DND-41 (cell line): Measurements from ENCODE around the gene PINLYP.

Experiments used
- ATAC-seq: fragments of 200-7000 bp; cut with Tn5 transposase; 3 replicates; pipeline ENCODE4 v1.9.1; 2021; ENCODE audit warnings: low read depth; ENCODE audit not compliant: insufficient read depth
- DNase-seq: peaks from one replicate; pipeline ENCODE4 v3.0.0-alpha.2; 2020
- H2AFZ ChIP-seq: 2 replicates; pipeline ENCODE4 v1.6.0; 2012; ENCODE audit warnings: low read depth, low read length
- H3K27ac ChIP-seq: 2 replicates; pipeline ENCODE4 v1.5.1; 2012; ENCODE audit warnings: low read length, inconsistent platforms
- H3K27me3 ChIP-seq: fragments of 200-600 bp; sonication (generic); 2 replicates; pipeline ENCODE4 v1.6.0; 2012; ENCODE audit warnings: low read length, mild to moderate bottlenecking, inconsistent platforms; ENCODE audit not compliant: insufficient read depth, poor library complexity
- H3K36me3 ChIP-seq: 2 replicates; pipeline ENCODE4 v1.5.1; 2012; ENCODE audit warnings: low read length, inconsistent platforms; ENCODE audit not compliant: insufficient read depth
- H3K4me1 ChIP-seq: 2 replicates; pipeline ENCODE4 v1.5.1; 2012; ENCODE audit warnings: mild to moderate bottlenecking, low read length; ENCODE audit not compliant: insufficient read depth
- H3K4me2 ChIP-seq: 2 replicates; pipeline ENCODE4 v1.6.0; 2012; ENCODE audit warnings: mild to moderate bottlenecking, moderate library complexity, low read length, inconsistent platforms; ENCODE audit not compliant: insufficient read depth
- H3K4me3 ChIP-seq, 2 experiments: fragments of 200-600 bp in 1 of 2; shearing (Covaris generic) in 1 of 2; 2 replicates each; pipeline ENCODE4 v1.5.1; 2012 to 2016; ENCODE audit warnings: inconsistent platforms in 2 of 2, low read length in 2 of 2, mild to moderate bottlenecking in 2 of 2, low read depth in 1 of 2, moderate library complexity in 1 of 2
- H3K79me2 ChIP-seq: 2 replicates; pipeline ENCODE4 v1.6.0; 2012; ENCODE audit warnings: low read length, inconsistent platforms; ENCODE audit not compliant: insufficient read depth
- H3K9ac ChIP-seq: 2 replicates; pipeline ENCODE4 v1.6.0; 2012; ENCODE audit warnings: low read depth, mild to moderate bottlenecking, inconsistent platforms, low read length, moderate library complexity
- H3K9me3 ChIP-seq: 2 replicates; pipeline ENCODE4 v1.5.1; 2012; ENCODE audit warnings: low read length, moderate library complexity, mild to moderate bottlenecking, inconsistent platforms; ENCODE audit not compliant: insufficient read depth, severe bottlenecking
- H4K20me1 ChIP-seq: 2 replicates; pipeline ENCODE4 v1.6.0; 2012; ENCODE audit warnings: low read length; ENCODE audit not compliant: insufficient read depth
- EZH2 ChIP-seq: IDR thresholded peaks from 3 replicates; pipeline ENCODE4 v1.6.1; 2012; ENCODE audit warnings: borderline replicate concordance, low read depth, mild to moderate bottlenecking, moderate library complexity, low read length, inconsistent platforms; ENCODE audit not compliant: severe bottlenecking
- TF ChIP-seq, protein P1 (sequence below): IDR thresholded peaks from 2 replicates; pipeline ENCODE4 v1.5.1; 2012; ENCODE audit warnings: borderline replicate concordance, low read length, moderate library complexity, mild to moderate bottlenecking; ENCODE audit not compliant: poor library complexity, severe bottlenecking; ENCODE audit errors: extremely low read depth

Gene PINLYP

DNA sequence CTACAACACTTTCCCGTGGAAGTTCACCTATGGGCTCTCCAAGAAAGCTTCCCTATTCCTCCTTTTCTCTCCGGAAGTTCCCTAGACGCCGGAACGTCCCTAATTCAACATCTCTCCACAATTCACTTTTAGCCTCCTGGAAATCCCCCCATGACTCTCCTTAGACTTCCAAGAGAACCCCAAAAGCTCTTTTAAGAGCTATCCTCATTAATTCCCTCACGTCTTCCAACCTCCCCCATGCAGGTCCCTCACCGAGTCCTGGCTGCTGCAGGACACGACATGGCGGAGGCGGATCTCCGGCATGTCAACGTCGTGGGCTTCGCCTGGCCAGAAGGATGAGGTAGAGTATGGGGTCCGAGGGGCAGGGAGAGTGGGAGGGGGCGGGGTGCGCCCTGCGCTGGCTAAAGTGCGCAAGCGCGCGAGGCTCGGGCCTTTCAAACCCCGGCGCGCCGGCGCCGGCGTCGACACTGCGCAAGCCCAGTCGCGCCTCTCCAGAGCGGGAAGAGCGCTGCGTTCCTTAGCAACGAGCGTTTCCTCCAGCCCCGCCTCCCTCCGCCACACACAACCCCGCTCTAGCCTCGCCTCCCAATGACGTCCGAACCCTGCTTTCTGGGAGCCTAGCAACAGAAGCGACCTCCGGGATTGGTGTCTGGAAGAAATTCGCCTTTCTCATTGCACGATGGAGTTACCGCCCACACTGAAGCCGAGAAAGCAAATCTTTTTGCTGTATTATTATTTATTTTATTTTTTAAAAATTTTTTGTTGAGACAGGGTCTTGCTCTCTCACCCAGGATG is at the start of gene PINLYP, which contains the start of gene XRCC1:
Gene PINLYP (plus strand): TSS at position 646 of the 795 bp plus-strand sequence. CDS start 1,391 bp downstream, outside the sequence.
Gene XRCC1 (minus strand): TSS at position 372 of the 795 bp plus-strand sequence. CDS start 69 bp downstream, at position 303.
- Histone ChIP-seq H3K4me2 (peak within 1 kb of the TSS; percentile 90), H3K9ac (peak within 1 kb of the TSS; percentile 76), H2AFZ (peak within 1 kb of the TSS; percentile 81), H3K36me3 (peaks cover 8% of the 10 kb centered on the region), H3K27ac (peak within 1 kb of the TSS; percentile 87), H3K4me1 (peaks cover 37% of the 10 kb centered on the region), H3K27me3 (no peaks in the 10 kb centered on the region), H4K20me1 (peaks cover 5% of the 10 kb centered on the region), H3K4me3 (peak within 1 kb of the TSS; percentile 67 to 80), H3K79me2 (peaks cover 45% of the 10 kb centered on the region), H3K9me3 (no peaks in the 10 kb centered on the region)
- ATAC-seq = peak; percentile 97
- TF ChIP-seq, protein P1, sequence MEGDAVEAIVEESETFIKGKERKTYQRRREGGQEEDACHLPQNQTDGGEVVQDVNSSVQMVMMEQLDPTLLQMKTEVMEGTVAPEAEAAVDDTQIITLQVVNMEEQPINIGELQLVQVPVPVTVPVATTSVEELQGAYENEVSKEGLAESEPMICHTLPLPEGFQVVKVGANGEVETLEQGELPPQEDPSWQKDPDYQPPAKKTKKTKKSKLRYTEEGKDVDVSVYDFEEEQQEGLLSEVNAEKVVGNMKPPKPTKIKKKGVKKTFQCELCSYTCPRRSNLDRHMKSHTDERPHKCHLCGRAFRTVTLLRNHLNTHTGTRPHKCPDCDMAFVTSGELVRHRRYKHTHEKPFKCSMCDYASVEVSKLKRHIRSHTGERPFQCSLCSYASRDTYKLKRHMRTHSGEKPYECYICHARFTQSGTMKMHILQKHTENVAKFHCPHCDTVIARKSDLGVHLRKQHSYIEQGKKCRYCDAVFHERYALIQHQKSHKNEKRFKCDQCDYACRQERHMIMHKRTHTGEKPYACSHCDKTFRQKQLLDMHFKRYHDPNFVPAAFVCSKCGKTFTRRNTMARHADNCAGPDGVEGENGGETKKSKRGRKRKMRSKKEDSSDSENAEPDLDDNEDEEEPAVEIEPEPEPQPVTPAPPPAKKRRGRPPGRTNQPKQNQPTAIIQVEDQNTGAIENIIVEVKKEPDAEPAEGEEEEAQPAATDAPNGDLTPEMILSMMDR = no peak
- no peak for TF ChIP-seq EZH2
- DNase-seq = peak; percentile 98

DNA sequence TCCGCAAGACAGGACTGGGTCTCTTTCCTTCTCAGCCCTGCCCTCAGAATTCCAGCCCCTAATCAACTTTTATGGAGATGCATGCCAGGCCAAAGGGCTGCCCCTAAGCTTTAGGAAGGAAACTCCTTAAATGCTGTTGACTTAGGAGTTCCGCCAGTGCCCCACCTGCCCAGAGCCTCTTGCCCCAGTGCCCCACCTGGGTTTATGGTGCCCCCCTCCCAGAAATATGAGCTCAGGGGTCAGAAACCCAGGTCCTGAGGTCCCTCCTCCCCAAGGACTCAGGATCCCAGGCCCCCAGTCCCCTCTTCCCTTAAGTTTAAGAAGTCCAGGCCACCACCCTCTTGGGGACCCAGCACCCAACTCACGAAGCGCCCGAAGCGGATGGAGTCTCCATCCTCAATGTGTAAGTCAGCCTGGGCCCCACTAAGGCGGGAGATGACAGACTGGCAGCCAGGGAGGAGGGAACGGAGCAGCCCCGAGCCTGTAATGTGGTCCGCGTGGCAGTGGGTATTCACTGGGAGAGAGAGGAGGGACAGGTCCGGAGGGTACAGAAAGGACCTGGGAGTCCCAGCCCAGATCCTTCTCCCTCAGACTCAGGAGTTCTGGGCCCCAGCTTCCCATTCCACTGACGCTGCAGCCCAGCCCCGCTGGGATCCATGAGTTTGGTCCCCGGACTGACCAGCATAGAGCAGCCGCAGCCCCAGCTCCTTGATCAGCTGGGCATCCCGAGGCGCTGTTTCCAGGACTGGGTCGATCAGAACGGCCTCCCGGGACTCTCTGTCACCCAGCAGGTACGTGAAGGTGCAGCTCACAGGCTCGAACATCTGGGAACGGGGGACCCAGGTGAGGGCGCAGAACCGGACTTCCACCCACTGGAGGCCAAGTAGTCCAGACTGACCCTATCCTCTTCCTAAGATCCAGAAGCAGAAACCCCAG is 49.5 kb upstream of the PINLYP start:
- Histone ChIP-seq H3K27ac (no peak overlapping the region; the same call in 1 of the 2 replicates), H3K4me2 (peak overlapping the region; percentile 96), H3K27me3 (no peaks in the 10 kb centered on the region), H3K4me3 (peak overlapping the region; percentile 91 to 95; a peak in 3 of 4 replicates), H3K4me1 (peaks cover 35% of the 10 kb centered on the region), H2AFZ (peak overlapping the region; percentile 94), H4K20me1 (peaks cover 4% of the 10 kb centered on the region; the same call in 1 of the 2 replicates), H3K79me2 (no peaks in the 10 kb centered on the region), H3K9me3 (no peaks in the 10 kb centered on the region), H3K36me3 (no peaks in the 10 kb centered on the region), H3K9ac (peak overlapping the region; percentile 83)
- ATAC-seq = no peak
- no peak for TF ChIP-seq EZH2
- TF ChIP-seq, protein P1 = no peak
- no peak for DNase-seq

DNA sequence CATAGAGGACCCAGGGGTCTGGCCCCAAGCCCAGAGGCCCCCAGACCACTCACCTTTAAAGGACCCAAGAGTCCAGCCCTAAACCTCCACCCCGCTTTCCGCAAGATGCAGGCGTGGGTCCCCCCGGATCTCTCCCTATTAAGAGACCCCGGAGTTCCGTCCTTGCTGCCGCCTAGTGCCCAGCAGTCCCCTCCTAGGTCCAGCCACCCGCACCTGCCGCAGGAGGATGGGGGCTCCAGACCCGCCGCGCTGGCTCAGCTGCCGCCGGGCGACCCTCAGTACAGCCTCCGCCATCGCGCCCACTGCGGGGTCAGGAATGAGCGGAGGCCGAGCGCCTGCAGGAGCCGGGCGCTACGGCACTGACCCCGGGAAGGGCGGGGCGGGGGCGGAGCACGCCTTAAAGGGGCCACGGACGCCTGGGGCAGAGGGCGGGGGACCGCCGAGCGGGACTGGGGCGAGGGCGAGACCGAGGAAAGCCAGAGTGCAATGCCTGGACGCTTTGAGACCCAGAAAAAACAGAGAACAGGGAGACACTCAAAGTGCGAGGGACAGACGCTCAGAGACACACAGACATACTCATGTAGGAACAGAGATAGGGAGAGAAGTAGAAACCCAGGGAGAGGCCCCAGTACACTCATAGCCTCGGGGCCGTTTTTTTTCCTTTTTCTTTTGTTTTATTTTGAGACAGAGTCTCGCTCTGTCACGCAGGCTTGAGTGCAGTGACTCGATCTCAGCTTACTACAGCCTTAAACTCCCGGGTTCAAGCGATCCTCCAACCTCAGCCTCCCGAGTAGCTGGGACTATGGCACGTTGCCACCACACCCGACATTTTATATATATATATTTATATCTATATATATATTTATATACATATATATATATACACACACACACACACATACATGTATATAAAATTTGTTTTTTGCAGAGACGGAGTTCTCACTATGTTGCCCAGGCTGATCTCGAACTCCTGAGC is 48.4 kb upstream of the PINLYP start, which contains the start of gene ETHE1:
Gene ETHE1 (minus strand): TSS at position 318 of the 976 bp plus-strand sequence. CDS start 24 bp downstream, at position 294.
- DNase-seq = peak; percentile 77
- no peaks in the 10 kb centered on the region for H3K9me3 ChIP-seq
- H2AFZ ChIP-seq = peak within 1 kb of the TSS; percentile 94
- peak within 1 kb of the TSS; percentile 91 to 95 for H3K4me3 ChIP-seq
- peak within 1 kb of the TSS; percentile 96 for H3K4me2 ChIP-seq
- peak within 1 kb of the TSS; percentile 69 for H3K27ac ChIP-seq
- no peaks in the 10 kb centered on the region for H3K79me2 ChIP-seq
- peak within 1 kb of the TSS; percentile 83 for H3K9ac ChIP-seq
- H3K4me1 ChIP-seq = peaks cover 35% of the 10 kb centered on the region
- H3K27me3 ChIP-seq = no peaks in the 10 kb centered on the region
- peaks cover 4% of the 10 kb centered on the region; the same call in 1 of the 2 replicates for H4K20me1 ChIP-seq
- peak; percentile 95 for ATAC-seq
- TF ChIP-seq EZH2 = no peak
- TF ChIP-seq, protein P1 = peak; percentile 8
- H3K36me3 ChIP-seq = no peaks in the 10 kb centered on the region
